Panc1 (cell line): ENCODE results near the gene TBXAS1. TPM values are rescaled to one million over a fixed set of nuclear protein-coding genes. Genes with fewer than 3 reads are reported as not detected.

Source experiments
- ATAC-seq: fragments of 200-7000 bp; cut with Tn5 transposase; 2 replicates; pipeline ENCODE4 v1.9.1; 2020; ENCODE audit warnings: mild to moderate bottlenecking, moderate library complexity
- BruUV-seq: library from RNA; stranded (reverse); fragments of 400-500 nt; replicated peaks from 2 replicates; lab custom pipeline; 2021; lab: Mats Ljungman, UMichigan
- CTCF ChIA-PET: fragments of 300-600 bp; sonication (Branson Sonifier 250); formaldehyde crosslinking; loops from one replicate; lab custom pipeline; 2022; ENCODE audit warnings: antibody characterized with exemption; lab: Charles Lee
- POLR2A ChIA-PET: fragments of 300-600 bp; sonication (Branson Sonifier 250); formaldehyde crosslinking; loops from one replicate; lab custom pipeline; 2022; ENCODE audit warnings: antibody characterized with exemption; lab: Charles Lee
- DNase-seq: peaks from one replicate; pipeline ENCODE4 v3.0.0-alpha.2; 2010; ENCODE audit warnings: low read depth, low spot score
- H3K27ac ChIP-seq: 2 replicates; pipeline ENCODE4 v1.5.1; 2011; ENCODE audit warnings: mild to moderate bottlenecking, low read length, inconsistent platforms
- H3K27me3 ChIP-seq: fragments of 200-500 bp; sonication (Bioruptor generic); 2 replicates; pipeline ENCODE4 v1.6.0; 2014; ENCODE audit warnings: low read length, inconsistent platforms; ENCODE audit not compliant: control insufficient read depth, insufficient read depth
- H3K36me3 ChIP-seq: fragments of 200-500 bp; sonication (Bioruptor generic); 2 replicates; pipeline ENCODE4 v1.5.1; 2014; ENCODE audit warnings: inconsistent platforms, mild to moderate bottlenecking, low read length, moderate library complexity; ENCODE audit not compliant: control insufficient read depth, insufficient read depth
- H3K4me1 ChIP-seq: 2 replicates; pipeline ENCODE4 v1.5.1; 2011; ENCODE audit warnings: inconsistent platforms, mild to moderate bottlenecking, low read length, moderate library complexity; ENCODE audit not compliant: control insufficient read depth, insufficient read depth
- H3K4me3 ChIP-seq, 2 experiments: 2 replicates each; pipeline ENCODE4 v1.5.1; 2011 to 2012; ENCODE audit warnings: low read depth in 2 of 2, low read length in 2 of 2, mild to moderate bottlenecking in 2 of 2, inconsistent platforms in 1 of 2, moderate library complexity in 1 of 2
- H3K9me3 ChIP-seq: fragments of 200-500 bp; sonication (Bioruptor generic); 2 replicates; pipeline ENCODE4 v1.5.1; 2014; ENCODE audit warnings: low read depth, mild to moderate bottlenecking, inconsistent platforms, low read length, moderate library complexity; ENCODE audit not compliant: control insufficient read depth, insufficient read depth
- CTCF ChIP-seq: fragments of 450-650 bp; IDR thresholded peaks from 2 replicates; pipeline ENCODE4 v1.5.1; 2017; ENCODE audit warnings: mild to moderate bottlenecking
- POLR2AphosphoS5 ChIP-seq: IDR thresholded peaks from 2 replicates; pipeline ENCODE4 v1.6.1; 2012; ENCODE audit warnings: mild to moderate bottlenecking, low read depth, low read length, moderate library complexity
- REST ChIP-seq, 2 experiments: IDR thresholded peaks; 2 replicates each; pipeline ENCODE4 v1.6.1; 2011 to 2012; ENCODE audit warnings: low read depth in 2 of 2, control low read depth in 1 of 2, low read length in 1 of 2, mild to moderate bottlenecking in 1 of 2, moderate library complexity in 1 of 2; ENCODE audit not compliant: insufficient read depth in 1 of 2
- SIN3A ChIP-seq: IDR thresholded peaks from 2 replicates; pipeline ENCODE4 v1.6.1; 2012; ENCODE audit warnings: low read depth, mild to moderate bottlenecking, low read length, moderate library complexity, borderline replicate concordance; ENCODE audit not compliant: insufficient read depth
- TCF7L2 ChIP-seq: IDR thresholded peaks from 2 replicates; pipeline ENCODE4 v1.6.1; 2011; ENCODE audit warnings: mild to moderate bottlenecking, low read depth, low read length, inconsistent platforms
- in situ Hi-C: cut with HindIII; loops from 2 replicates; pipeline ENCODE4 v1.10.0; 2016; ENCODE audit warnings: low sequenced_read_pairs, low pct_unique_long_range_greater_than_20kb
- intact Hi-C: fragments of 100-400 bp; cut with micrococcal nuclease; formaldehyde crosslinking; loops from one replicate; pipeline ENCODE4 v1.10.0; 2022; ENCODE audit not compliant: unreplicated experiment
- total RNA-seq: library from RNA; stranded (reverse); gene quantifications from one replicate; pipeline ENCODE4 v1.2.1, GENCODE V29; 2021; ENCODE audit not compliant: unreplicated experiment

The TBXAS1 gene
- total RNA-seq, 1 experiment from 2014 or later = 4.4 TPM

DNA sequence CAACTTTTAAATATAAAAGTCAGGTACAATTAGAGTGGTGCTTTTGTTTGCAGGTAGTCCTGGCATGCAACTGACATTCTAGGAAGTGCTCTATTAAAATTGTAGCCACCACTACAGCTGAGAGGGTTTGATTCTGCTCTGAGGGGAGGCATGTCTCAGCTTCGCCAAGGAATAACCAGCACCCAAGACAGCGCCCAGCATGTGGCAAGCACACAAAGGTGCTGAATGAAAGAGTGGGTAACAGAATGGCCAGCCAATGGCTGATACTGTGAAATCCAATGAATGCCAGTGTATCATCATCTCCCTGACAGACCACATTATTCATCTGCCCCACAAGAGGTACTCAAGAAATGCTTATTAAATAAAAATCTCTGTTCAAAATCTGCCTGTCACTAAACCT lies 226.8 kb downstream of the TBXAS1 start:
- CTCF ChIA-PET = no interaction called here
- Histone ChIP-seq H3K27ac (no peak overlapping the region), H3K4me3 (no peak overlapping the region), H3K4me1 (peaks cover 19% of the 10 kb centered on the region), H3K9me3 (no peaks in the 10 kb centered on the region), H3K27me3 (no peaks in the 10 kb centered on the region), H3K36me3 (peaks cover 4% of the 10 kb centered on the region)
- no TSS peak for BruUV-seq
- in situ Hi-C loops (no loop called here), intact Hi-C loops (no loop called here)
- TF ChIP-seq TCF7L2 (no peak), CTCF (no peak), POLR2AphosphoS5 (no peak), SIN3A (no peak), REST (IDR thresholded peaks at IDR 0.05; ENCODE audit: insufficient read depth in 1 of 2, low read depth in 2 of 2, low read length in 1 of 2) (no peak)
- ATAC-seq (no peak), DNase-seq (no peak)
- POLR2A ChIA-PET = no interaction called here

- H3K27me3 ChIP-seq = no peaks in the 10 kb centered on the region
- DNase-seq = no peak
- no peak overlapping the region for H3K4me3 ChIP-seq
- in situ Hi-C loops (no loop called here), intact Hi-C loops (no loop called here)
- ChIA-PET CTCF (no interaction called here), POLR2A (no interaction called here)
- no peak for ATAC-seq
- no peak overlapping the region for H3K27ac ChIP-seq
- no TSS peak for BruUV-seq
- peaks cover 4% of the 10 kb centered on the region for H3K36me3 ChIP-seq
- no peak for TF ChIP-seq SIN3A
- no peak for TF ChIP-seq REST (IDR thresholded peaks at IDR 0.05; ENCODE audit: insufficient read depth in 1 of 2, low read depth in 2 of 2, low read length in 1 of 2)
- no peak for TF ChIP-seq TCF7L2
- TF ChIP-seq CTCF = no peak
- no peak for TF ChIP-seq POLR2AphosphoS5
- peaks cover 27% of the 10 kb centered on the region for H3K4me1 ChIP-seq
- H3K9me3 ChIP-seq = no peaks in the 10 kb centered on the region
Observed at GRCh38 chr7:140056431-140057142, 227.5 kb downstream of the TBXAS1 start.
